ENCODE measurements around the gene UGGT2. TPM values are rescaled to one million over a fixed set of nuclear protein-coding genes. Genes with fewer than 3 reads are reported as not detected.
"Not testable (repeated sequence)": the region's sequence is repeated elsewhere in the genome, so short reads cannot be mapped to it uniquely, and the experiment has no call there.

Gene UGGT2
- total RNA-seq, 1 experiment from 2014 or later: 25.9 TPM

- no peak for DNase-seq (ENCODE audit: low spot score)
- in situ Hi-C loops (cut with HindIII; ENCODE audit: low sequenced_read_pairs): no loop called here
Observed at GRCh38 chr13:95781016-95781415, 272.2 kb downstream of the UGGT2 start.

GRCh38 chr13:95779522-95779921 is 273.7 kb downstream of the UGGT2 start:
- DNase-seq (ENCODE audit: low spot score): no peak
- in situ Hi-C loops (cut with HindIII; ENCODE audit: low sequenced_read_pairs): no loop called here

- in situ Hi-C loops (cut with HindIII; ENCODE audit: low sequenced_read_pairs): no loop called here
- DNase-seq (ENCODE audit: low spot score): no peak
Observed at GRCh38 chr13:95771905-95772304, 281.3 kb downstream of the UGGT2 start.

GRCh38 chr13:95763601-95764000 is 289.6 kb downstream of the UGGT2 start:
- no peak for DNase-seq (ENCODE audit: low spot score)
- in situ Hi-C loops (cut with HindIII; ENCODE audit: low sequenced_read_pairs): no loop called here

GRCh38 chr13:95762626-95763025 is 290.6 kb downstream of the UGGT2 start:
- in situ Hi-C loops (cut with HindIII; ENCODE audit: low sequenced_read_pairs); DNase-seq (ENCODE audit: low spot score): not testable (repeated sequence)

GRCh38 chr13:95756072-95756471 is 297.1 kb downstream of the UGGT2 start:
- DNase-seq (ENCODE audit: low spot score): no peak
- in situ Hi-C loops (cut with HindIII; ENCODE audit: low sequenced_read_pairs): no loop called here

GRCh38 chr13:95754069-95754468 is 299.1 kb downstream of the UGGT2 start:
- DNase-seq (ENCODE audit: low spot score): no peak
- in situ Hi-C loops (cut with HindIII; ENCODE audit: low sequenced_read_pairs): no loop called here

GRCh38 chr13:95752677-95753076 is 300.5 kb downstream of the UGGT2 start:
- in situ Hi-C loops (cut with HindIII; ENCODE audit: low sequenced_read_pairs): no loop called here
- DNase-seq (ENCODE audit: low spot score): no peak

Other genes starting within 250 kb of the UGGT2 start
- gene HS6ST3, start 36.7 kb upstream of the UGGT2 start, total RNA-seq (2014; rRNA removed; shearing (Covaris generic)): not detected in 2 replicates

Measured in G401 (cell line).